GM12878 (cell line): Measurements from ENCODE around the gene MATN4. TPM values are rescaled to one million over a fixed set of nuclear protein-coding genes. Genes with fewer than 3 reads are reported as not detected.
"Not testable (repeated sequence)": the region's sequence is repeated elsewhere in the genome, so short reads cannot be mapped to it uniquely, and the experiment has no call there.

Experiments used
- ATAC-seq: fragments of 200-7000 bp; cut with Tn5 transposase; 3 replicates; pipeline ENCODE4 v1.9.1; 2020; ENCODE audit warnings: mild to moderate bottlenecking, moderate library complexity
- BruUV-seq: library from RNA; stranded (reverse); fragments of 400-500 nt; replicated peaks from 2 replicates; lab custom pipeline; 2021; lab: Mats Ljungman, UMichigan
- CTCF ChIA-PET: fragments of 300-600 bp; sonication (Branson Sonifier 250); formaldehyde crosslinking; extraction: SDS; loops from one replicate; lab custom pipeline; 2021; ENCODE audit warnings: inconsistent platforms; lab: Yijun Ruan, JAX
- POLR2A ChIA-PET: fragments of 350-600 bp; formaldehyde crosslinking; extraction: SDS; loops from one replicate; lab custom pipeline; 2021; ENCODE audit warnings: inconsistent platforms; lab: Charles Lee
- RAD21 ChIA-PET: fragments of 300-600 bp; sonication (Branson Sonifier 250); formaldehyde crosslinking; loops from one replicate; lab custom pipeline; 2023; ENCODE audit warnings: antibody characterized with exemption; ENCODE audit not compliant: unreplicated experiment; lab: Charles Lee
- SMC1A ChIA-PET: fragments of 300-600 bp; sonication (Branson Sonifier 250); formaldehyde crosslinking; loops from one replicate; lab custom pipeline; 2023; ENCODE audit not compliant: unreplicated experiment, uncharacterized antibody; lab: Charles Lee
- DNase-seq: peaks from one replicate; pipeline ENCODE4 v3.0.0-alpha.2; 2011; ENCODE audit warnings: low read depth, low spot score
- FAIRE-seq: peaks from 3 replicates; lab custom pipeline; 2011; peaks lifted over from hg19 to GRCh38; lab: Jason Lieb, UNC
- H2AFZ ChIP-seq: 2 replicates; pipeline ENCODE4 v1.6.0; 2011; ENCODE audit warnings: low read depth, low read length, control low read depth; ENCODE audit not compliant: control insufficient read depth
- H3K27ac ChIP-seq: 2 replicates; pipeline ENCODE4 v1.5.1; 2011; ENCODE audit warnings: control low read depth; ENCODE audit not compliant: control insufficient read depth, insufficient read depth
- H3K27me3 ChIP-seq, 2 experiments: replicated peaks in 1 of 2; 2 replicates each; pipeline versions ENCODE4 v1.6.0 to v1.6.1; 2011; ENCODE audit warnings: low read length in 1 of 2; ENCODE audit not compliant: control insufficient read depth in 2 of 2, insufficient read depth in 2 of 2
- H3K36me3 ChIP-seq, 2 experiments: 2 replicates each; pipeline ENCODE4 v1.5.1; 2011; ENCODE audit warnings: low read length in 1 of 2; ENCODE audit not compliant: control insufficient read depth in 2 of 2, insufficient read depth in 2 of 2
- H3K4me1 ChIP-seq: 2 replicates; pipeline ENCODE4 v1.6.1; 2011; ENCODE audit warnings: mild to moderate bottlenecking, low read length, moderate library complexity, mixed read lengths; ENCODE audit not compliant: control insufficient read depth, insufficient read depth
- H3K4me2 ChIP-seq: 2 replicates; pipeline ENCODE4 v1.6.0; 2011; ENCODE audit warnings: control low read depth; ENCODE audit not compliant: control insufficient read depth, insufficient read depth
- H3K4me3 ChIP-seq: fragments of 200-600 bp; sonication (generic); 2 replicates; pipeline ENCODE4 v1.5.1; 2016
- H3K79me2 ChIP-seq: 2 replicates; pipeline ENCODE4 v1.6.0; 2011; ENCODE audit warnings: low read length; ENCODE audit not compliant: control insufficient read depth, insufficient read depth
- H3K9ac ChIP-seq: 2 replicates; pipeline ENCODE4 v1.8.0; 2011; ENCODE audit warnings: low read length, control low read depth, mixed read lengths; ENCODE audit not compliant: control insufficient read depth, insufficient read depth
- H3K9me3 ChIP-seq: replicated peaks from 3 replicates; pipeline ENCODE4 v1.5.1; 2011; ENCODE audit warnings: mild to moderate bottlenecking, low read length; ENCODE audit not compliant: control insufficient read depth, insufficient read depth
- H4K20me1 ChIP-seq: 2 replicates; pipeline ENCODE4 v1.6.0; 2011; ENCODE audit not compliant: control insufficient read depth, insufficient read depth
- BMI1 ChIP-seq: fragments of 450-650 bp; IDR thresholded peaks from 2 replicates; pipeline ENCODE4 v1.6.1; 2016; ENCODE audit warnings: mild to moderate bottlenecking, moderate library complexity, borderline replicate concordance
- CHD4 ChIP-seq: fragments of 200-600 bp; sonication (generic); IDR thresholded peaks from 2 replicates; pipeline ENCODE4 v1.6.1; 2016; ENCODE audit warnings: mild to moderate bottlenecking
- ZNF207 ChIP-seq: fragments of 450-650 bp; IDR thresholded peaks from 2 replicates; pipeline ENCODE4 v1.6.1; 2014; ENCODE audit warnings: antibody characterized with exemption, mild to moderate bottlenecking, borderline replicate concordance
- WGBS: methylation state at CpG from one replicate; pipeline ENCODE4 v1.1.6; 2016; ENCODE audit warnings: low lambda C conversion rate; ENCODE audit not compliant: insufficient replicate concordance, insufficient coverage; ENCODE audit errors: missing lambda C conversion rate; 5-methylcytosine and 5-hydroxymethylcytosine counted together
- in situ Hi-C: fragments of 300-500 bp; cut with MboI; formaldehyde crosslinking; loops from 9 replicates; pipeline ENCODE4 v1.14.3; 2018; ENCODE audit warnings: mixed read lengths
- intact Hi-C: fragments of 100-400 bp; cut with micrococcal nuclease; formaldehyde crosslinking; loops from one replicate; pipeline ENCODE4 v1.14.2; 2022; ENCODE audit not compliant: unreplicated experiment
- polyA plus RNA-seq, 11 experiments: library from polyadenylated mRNA; depleted of rRNA in 4 of 11; unstranded in 6 of 11; stranded (reverse) in 5 of 11; fragments of >200 nt; fragmentation: Nextera tagmentation in 4 of 11; fragmentation: Illumina TruSeq in 1 of 11; extraction: Ambion mirVana in 4 of 11; extraction: Trizol in 1 of 11; gene quantifications; 1 replicate in 1 of 11; 2 replicates in 10 of 11; pipeline versions ENCODE4 v1.2.1 to v1.2.3, GENCODE V29; 2011 to 2016; ENCODE audit warnings: inconsistent platforms in 2 of 11, missing spikeins in 2 of 11, low read depth in 1 of 11
- total RNA-seq, 4 experiments: library from RNA; depleted of rRNA in 3 of 4; stranded (reverse); fragments of >200 nt in 3 of 4; fragmentation: Illumina TruSeq in 1 of 4; extraction: Trizol in 1 of 4; gene quantifications; 2 replicates each; pipeline versions ENCODE4 v1.2.1 to v1.2.3, GENCODE V29; 2013 to 2021
- TF ChIP-seq, protein P1 (sequence below): IDR thresholded peaks from 2 replicates; pipeline ENCODE4 v1.6.1; 2011; ENCODE audit warnings: borderline replicate concordance, low read depth, mild to moderate bottlenecking, moderate library complexity, low read length; ENCODE audit not compliant: insufficient read depth, poor library complexity, severe bottlenecking
- TF ChIP-seq, protein P2 (sequence below): fragments of 450-650 bp; conservative IDR thresholded peaks from 2 replicates; pipeline ENCODE4 v1.6.1; 2017; ENCODE audit warnings: mild to moderate bottlenecking, moderate library complexity
- TF ChIP-seq, protein P3 (sequence below): fragments of 450-650 bp; IDR thresholded peaks from 2 replicates; pipeline ENCODE4 v1.6.1; 2017; ENCODE audit warnings: low read depth, mild to moderate bottlenecking, moderate library complexity

Gene MATN4
- total and polyA plus RNA-seq, 10 of the 15 experiments (the other 5 are each of a cell fraction or from before 2014, with no cell fraction given), result 0.10 to 0.15 TPM; not detected in 8

DNA sequence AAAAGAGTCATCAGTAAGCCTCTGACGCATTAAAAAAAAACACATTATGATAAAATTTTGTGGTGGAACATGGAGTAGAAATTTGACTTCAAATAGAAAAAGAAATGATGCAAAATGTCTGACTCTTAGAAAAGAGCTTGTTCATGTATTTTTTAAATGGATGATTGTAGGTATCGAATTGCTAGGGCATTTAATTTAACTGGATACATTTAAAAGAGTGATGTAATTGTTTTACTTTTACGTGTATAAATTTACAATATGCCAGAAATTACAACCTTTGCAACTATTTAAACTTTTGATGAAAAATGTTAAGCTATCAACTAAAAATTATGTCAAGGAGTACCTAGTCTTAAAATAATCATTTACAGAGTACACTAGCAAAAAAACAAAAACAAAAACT lies 44.6 kb upstream of the MATN4 start (continued):
- TF ChIP-seq, protein P1, sequence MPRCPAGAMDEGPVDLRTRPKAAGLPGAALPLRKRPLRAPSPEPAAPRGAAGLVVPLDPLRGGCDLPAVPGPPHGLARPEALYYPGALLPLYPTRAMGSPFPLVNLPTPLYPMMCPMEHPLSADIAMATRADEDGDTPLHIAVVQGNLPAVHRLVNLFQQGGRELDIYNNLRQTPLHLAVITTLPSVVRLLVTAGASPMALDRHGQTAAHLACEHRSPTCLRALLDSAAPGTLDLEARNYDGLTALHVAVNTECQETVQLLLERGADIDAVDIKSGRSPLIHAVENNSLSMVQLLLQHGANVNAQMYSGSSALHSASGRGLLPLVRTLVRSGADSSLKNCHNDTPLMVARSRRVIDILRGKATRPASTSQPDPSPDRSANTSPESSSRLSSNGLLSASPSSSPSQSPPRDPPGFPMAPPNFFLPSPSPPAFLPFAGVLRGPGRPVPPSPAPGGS, result no peak
- TF ChIP-seq CHD4, result no peak
- TF ChIP-seq BMI1, result no peak
- TF ChIP-seq ZNF207, result no peak
- TF ChIP-seq, protein P2, sequence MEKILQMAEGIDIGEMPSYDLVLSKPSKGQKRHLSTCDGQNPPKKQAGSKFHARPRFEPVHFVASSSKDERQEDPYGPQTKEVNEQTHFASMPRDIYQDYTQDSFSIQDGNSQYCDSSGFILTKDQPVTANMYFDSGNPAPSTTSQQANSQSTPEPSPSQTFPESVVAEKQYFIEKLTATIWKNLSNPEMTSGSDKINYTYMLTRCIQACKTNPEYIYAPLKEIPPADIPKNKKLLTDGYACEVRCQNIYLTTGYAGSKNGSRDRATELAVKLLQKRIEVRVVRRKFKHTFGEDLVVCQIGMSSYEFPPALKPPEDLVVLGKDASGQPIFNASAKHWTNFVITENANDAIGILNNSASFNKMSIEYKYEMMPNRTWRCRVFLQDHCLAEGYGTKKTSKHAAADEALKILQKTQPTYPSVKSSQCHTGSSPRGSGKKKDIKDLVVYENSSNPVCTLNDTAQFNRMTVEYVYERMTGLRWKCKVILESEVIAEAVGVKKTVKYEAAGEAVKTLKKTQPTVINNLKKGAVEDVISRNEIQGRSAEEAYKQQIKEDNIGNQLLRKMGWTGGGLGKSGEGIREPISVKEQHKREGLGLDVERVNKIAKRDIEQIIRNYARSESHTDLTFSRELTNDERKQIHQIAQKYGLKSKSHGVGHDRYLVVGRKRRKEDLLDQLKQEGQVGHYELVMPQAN, result no peak
- TF ChIP-seq, protein P3, sequence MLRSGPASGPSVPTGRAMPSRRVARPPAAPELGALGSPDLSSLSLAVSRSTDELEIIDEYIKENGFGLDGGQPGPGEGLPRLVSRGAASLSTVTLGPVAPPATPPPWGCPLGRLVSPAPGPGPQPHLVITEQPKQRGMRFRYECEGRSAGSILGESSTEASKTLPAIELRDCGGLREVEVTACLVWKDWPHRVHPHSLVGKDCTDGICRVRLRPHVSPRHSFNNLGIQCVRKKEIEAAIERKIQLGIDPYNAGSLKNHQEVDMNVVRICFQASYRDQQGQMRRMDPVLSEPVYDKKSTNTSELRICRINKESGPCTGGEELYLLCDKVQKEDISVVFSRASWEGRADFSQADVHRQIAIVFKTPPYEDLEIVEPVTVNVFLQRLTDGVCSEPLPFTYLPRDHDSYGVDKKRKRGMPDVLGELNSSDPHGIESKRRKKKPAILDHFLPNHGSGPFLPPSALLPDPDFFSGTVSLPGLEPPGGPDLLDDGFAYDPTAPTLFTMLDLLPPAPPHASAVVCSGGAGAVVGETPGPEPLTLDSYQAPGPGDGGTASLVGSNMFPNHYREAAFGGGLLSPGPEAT, result no peak

DNA sequence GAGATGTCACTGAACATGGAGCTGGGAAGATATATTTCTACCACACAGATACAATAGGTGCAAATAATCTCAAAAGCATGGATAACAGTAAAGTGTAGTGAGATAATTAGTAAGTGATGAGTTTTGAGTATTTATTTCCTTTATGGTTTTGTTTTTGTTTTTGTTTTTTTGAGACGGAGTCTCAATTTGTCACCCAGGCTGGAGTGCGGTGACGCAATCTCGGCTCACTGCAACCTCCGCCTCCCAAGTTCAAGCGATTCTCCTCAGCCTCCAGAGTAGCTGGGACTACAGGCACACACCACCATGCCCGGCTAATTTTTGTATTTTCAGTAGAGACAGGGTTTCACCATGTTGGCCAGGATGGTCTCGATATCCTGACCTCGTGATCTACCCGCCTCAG lies 42.7 kb upstream of the MATN4 start:
- ChIA-PET SMC1A (interaction anchor here (1.5 kb wide), 1 partner anchor 10 kb away, joined by 5 read pairs; no protein-coding TSS in a partner anchor), CTCF (interaction anchor here (0.7 kb wide), 1 partner anchor 39 kb away, joined by 3 read pairs; no protein-coding TSS in a partner anchor), RAD21 (interaction anchor here (0.6 kb wide), 1 partner anchor 15 kb away, joined by 3 read pairs; no protein-coding TSS in a partner anchor)
- POLR2A ChIA-PET, H3K27ac ChIP-seq, H3K27me3 ChIP-seq, H3K9ac ChIP-seq, H3K4me2 ChIP-seq, FAIRE-seq, H4K20me1 ChIP-seq, H3K4me3 ChIP-seq, ATAC-seq, DNase-seq, H3K9me3 ChIP-seq, H3K79me2 ChIP-seq, in situ Hi-C loops, H3K4me1 ChIP-seq, H3K36me3 ChIP-seq, intact Hi-C loops, H2AFZ ChIP-seq, BruUV-seq: not testable (repeated sequence)
- WGBS, result 81% methylated on average over 10 of the region's 10 CpGs
